ENCODE data around the gene FABP3. TPM values are rescaled to one million over a fixed set of nuclear protein-coding genes. Genes with fewer than 3 reads are reported as not detected.
A peak's percentile ranks its signal among the peaks of the same experiment; 100 is the strongest.

FABP3 gene
- total RNA-seq, 1 donor from 2014 or later: 16.7 TPM

- TF ChIP-seq CTCF (IDR thresholded peaks at IDR 0.05) (no peak), POLR2AphosphoS5 (IDR thresholded peaks at IDR 0.05; ENCODE audit: insufficient read depth in 1 of 2, low read depth in 1 of 2) (no peak), POLR2A (IDR thresholded peaks at IDR 0.05) (no peak)
- no peaks in the 10 kb centered on the region for H3K9me3 ChIP-seq
- no peaks in the 10 kb centered on the region for H3K27me3 ChIP-seq
- peaks cover 28% of the 10 kb centered on the region for H3K4me1 ChIP-seq
- no peak overlapping the region for H3K4me3 ChIP-seq
- H3K36me3 ChIP-seq: no peaks in the 10 kb centered on the region
- H3K27ac ChIP-seq: no peak overlapping the region
- intact Hi-C loops (cut with DNase I): no loop called here
- no peak for DNase-seq (ENCODE audit: extremely low spot score in 2 of 2)
These were observed 4.5 kb upstream of the FABP3 start for GRCh38 chr1:31377364-31377863.

- Histone ChIP-seq H3K27ac (no peak overlapping the region), H3K36me3 (no peaks in the 10 kb centered on the region), H3K4me1 (peaks cover 37% of the 10 kb centered on the region), H3K27me3 (no peaks in the 10 kb centered on the region), H3K9me3 (no peaks in the 10 kb centered on the region), H3K4me3 (no peak overlapping the region)
- no peak for DNase-seq (ENCODE audit: extremely low spot score in 2 of 2)
- no peak for TF ChIP-seq POLR2AphosphoS5 (IDR thresholded peaks at IDR 0.05; ENCODE audit: insufficient read depth in 1 of 2, low read depth in 1 of 2)
- TF ChIP-seq POLR2A (IDR thresholded peaks at IDR 0.05): no peak
- TF ChIP-seq CTCF (IDR thresholded peaks at IDR 0.05): no peak
- intact Hi-C loops (cut with DNase I): no loop called here
These were observed 3.7 kb upstream of the FABP3 start for GRCh38 chr1:31376375-31377134.

GRCh38 chr1:31374511-31375196, 1.8 kb upstream of the FABP3 start:
- no peaks in the 10 kb centered on the region for H3K9me3 ChIP-seq
- intact Hi-C loops (cut with DNase I): no loop called here
- H3K36me3 ChIP-seq: no peaks in the 10 kb centered on the region
- no peak for DNase-seq (ENCODE audit: extremely low spot score in 2 of 2)
- H3K27me3 ChIP-seq: no peaks in the 10 kb centered on the region
- H3K27ac ChIP-seq: peak overlapping the region; percentile 91
- H3K4me3 ChIP-seq: no peak overlapping the region
- H3K4me1 ChIP-seq: peaks cover 46% of the 10 kb centered on the region
- TF ChIP-seq POLR2AphosphoS5 (IDR thresholded peaks at IDR 0.05; ENCODE audit: insufficient read depth in 1 of 2, low read depth in 1 of 2): no peak
- no peak for TF ChIP-seq POLR2A (IDR thresholded peaks at IDR 0.05)
- no peak for TF ChIP-seq CTCF (IDR thresholded peaks at IDR 0.05)

- Histone ChIP-seq H3K36me3 (no peaks in the 10 kb centered on the region), H3K27me3 (no peaks in the 10 kb centered on the region), H3K4me3 (peak overlapping the region; percentile 47 to 66), H3K9me3 (no peaks in the 10 kb centered on the region), H3K27ac (peak overlapping the region; percentile 91), H3K4me1 (peaks cover 47% of the 10 kb centered on the region)
- TF ChIP-seq POLR2A (IDR thresholded peaks at IDR 0.05): no peak
- no peak for TF ChIP-seq POLR2AphosphoS5 (IDR thresholded peaks at IDR 0.05; ENCODE audit: insufficient read depth in 1 of 2, low read depth in 1 of 2)
- TF ChIP-seq CTCF (IDR thresholded peaks at IDR 0.05): no peak
- intact Hi-C loops (cut with DNase I): no loop called here
- no peak for DNase-seq (ENCODE audit: extremely low spot score in 2 of 2)
These were observed 1.1 kb upstream of the FABP3 start for GRCh38 chr1:31373897-31374486.
